ENCODE data around the gene GDPGP1. TPM values are rescaled to one million over a fixed set of nuclear protein-coding genes. Genes with fewer than 3 reads are reported as not detected.
"Not testable (repeated sequence)": the region's sequence is repeated elsewhere in the genome, so short reads cannot be mapped to it uniquely, and the experiment has no call there.

GDPGP1 gene
- total RNA-seq, 2 experiments from 2014 or later, result 7.5 to 8.3 TPM

DNA sequence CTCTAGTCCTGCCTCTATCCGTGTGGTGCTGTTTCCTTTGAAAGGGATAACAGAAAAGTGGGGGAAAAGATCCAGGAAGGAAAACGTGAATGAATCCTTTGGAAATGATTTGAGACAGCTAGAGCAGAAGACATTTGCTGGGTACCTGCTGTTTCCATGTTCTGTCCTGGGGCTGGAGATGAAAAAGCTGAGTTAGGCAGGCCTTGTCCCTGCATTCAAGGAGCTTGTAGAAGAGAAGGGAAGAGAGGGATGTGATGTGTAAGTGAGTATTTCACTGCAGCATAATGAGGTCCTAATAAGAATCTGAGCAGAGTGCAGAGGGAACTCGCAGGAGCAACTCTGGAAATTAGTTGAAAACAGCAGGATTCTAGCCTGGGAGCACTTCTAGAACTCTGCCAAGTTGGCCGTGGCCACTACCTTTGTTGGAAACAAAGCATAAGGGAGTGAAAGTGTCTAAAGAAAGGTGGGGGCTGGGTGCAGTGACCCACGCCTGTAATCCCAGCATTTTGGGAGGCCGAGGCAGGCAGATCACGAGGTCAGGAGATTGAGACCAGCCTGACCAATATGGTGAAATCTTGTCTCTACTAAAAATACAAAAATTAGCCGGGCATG lies 46.6 kb upstream of the GDPGP1 start:
- POLR2A ChIA-PET, result interaction anchor here (1.1 to 1.4 kb wide), 2 partner anchors 9 to 13 kb away, joined by 4 to 5 read pairs; partner anchors contain the start of gene SEMA4B
- H3K27ac Mint-ChIP-seq, result no peak overlapping the region
- H3K36me3 Mint-ChIP-seq (ENCODE audit: low read depth), result no peaks in the 10 kb centered on the region
- Histone ChIP-seq H3K36me3 (ENCODE audit: insufficient read depth, low read length) (no peaks in the 10 kb centered on the region), H3K4me3 (ENCODE audit: low read length) (no peak overlapping the region), H3K27ac (ENCODE audit: low read depth in 1 of 2, low read length in 2 of 2) (no peak overlapping the region), H3K9me3 (ENCODE audit: control insufficient read depth in 1 of 2, insufficient read depth in 1 of 2, low read length in 2 of 2) (no peaks in the 10 kb centered on the region), H3K27me3 (ENCODE audit: control insufficient read depth in 1 of 2, insufficient read depth in 2 of 2, low read length in 2 of 2) (no peaks in the 10 kb centered on the region), H3K4me1 (ENCODE audit: insufficient read depth, low read length) (peaks cover 34% of the 10 kb centered on the region)
- H3K9me3 Mint-ChIP-seq, result no peaks in the 10 kb centered on the region
- no peak overlapping the region for H3K4me3 Mint-ChIP-seq
- peaks cover 25% of the 10 kb centered on the region for H3K4me1 Mint-ChIP-seq (ENCODE audit: low read depth)
- no peak for DNase-seq
- TF ChIP-seq, protein P1, sequence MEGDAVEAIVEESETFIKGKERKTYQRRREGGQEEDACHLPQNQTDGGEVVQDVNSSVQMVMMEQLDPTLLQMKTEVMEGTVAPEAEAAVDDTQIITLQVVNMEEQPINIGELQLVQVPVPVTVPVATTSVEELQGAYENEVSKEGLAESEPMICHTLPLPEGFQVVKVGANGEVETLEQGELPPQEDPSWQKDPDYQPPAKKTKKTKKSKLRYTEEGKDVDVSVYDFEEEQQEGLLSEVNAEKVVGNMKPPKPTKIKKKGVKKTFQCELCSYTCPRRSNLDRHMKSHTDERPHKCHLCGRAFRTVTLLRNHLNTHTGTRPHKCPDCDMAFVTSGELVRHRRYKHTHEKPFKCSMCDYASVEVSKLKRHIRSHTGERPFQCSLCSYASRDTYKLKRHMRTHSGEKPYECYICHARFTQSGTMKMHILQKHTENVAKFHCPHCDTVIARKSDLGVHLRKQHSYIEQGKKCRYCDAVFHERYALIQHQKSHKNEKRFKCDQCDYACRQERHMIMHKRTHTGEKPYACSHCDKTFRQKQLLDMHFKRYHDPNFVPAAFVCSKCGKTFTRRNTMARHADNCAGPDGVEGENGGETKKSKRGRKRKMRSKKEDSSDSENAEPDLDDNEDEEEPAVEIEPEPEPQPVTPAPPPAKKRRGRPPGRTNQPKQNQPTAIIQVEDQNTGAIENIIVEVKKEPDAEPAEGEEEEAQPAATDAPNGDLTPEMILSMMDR (IDR thresholded peaks at IDR 0.05), result no peak
- no peaks in the 10 kb centered on the region for H3K27me3 Mint-ChIP-seq
- intact Hi-C loops (cut with DNase I, micrococcal nuclease), result no loop called here
- CTCF ChIA-PET, result interaction anchor here (0.5 to 0.6 kb wide), 2 partner anchors 157 to 316 kb away, joined by 3 read pairs; no protein-coding TSS in a partner anchor
- no peak for ATAC-seq (ENCODE audit: poor library complexity)

DNA sequence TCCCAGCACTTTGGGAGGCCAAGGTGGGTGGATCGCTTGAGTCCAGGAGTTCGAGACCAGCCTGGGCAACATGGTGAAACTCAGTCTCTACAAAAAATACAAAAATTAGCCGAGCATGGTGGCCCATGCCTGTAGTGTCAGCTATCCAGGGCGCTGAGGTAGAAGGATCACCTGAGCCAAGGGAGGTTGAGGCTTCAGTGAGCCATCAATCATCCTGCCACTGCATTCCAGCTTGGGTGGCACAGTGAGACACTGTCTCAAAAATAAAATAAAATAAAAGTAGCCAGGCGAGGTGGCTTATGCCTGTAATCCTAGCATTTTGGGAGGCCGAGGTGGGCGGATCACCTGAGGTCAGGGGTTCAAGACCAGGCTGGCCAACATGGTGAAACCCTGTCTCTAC lies 45.9 kb upstream of the GDPGP1 start:
- H3K4me1 Mint-ChIP-seq (ENCODE audit: low read depth), result peaks cover 32% of the 10 kb centered on the region
- POLR2A ChIA-PET, result not testable (repeated sequence)

GRCh38 chr15:90188914-90189748 lies 44.9 kb upstream of the GDPGP1 start:
- intact Hi-C loops (cut with DNase I, micrococcal nuclease), result no loop called here
- Histone ChIP-seq H3K27me3 (ENCODE audit: control insufficient read depth in 1 of 2, insufficient read depth in 2 of 2, low read length in 2 of 2) (no peaks in the 10 kb centered on the region), H3K27ac (ENCODE audit: low read depth in 1 of 2, low read length in 2 of 2) (no peak overlapping the region), H3K4me3 (ENCODE audit: low read length) (no peak overlapping the region), H3K36me3 (ENCODE audit: insufficient read depth, low read length) (no peaks in the 10 kb centered on the region), H3K9me3 (ENCODE audit: control insufficient read depth in 1 of 2, insufficient read depth in 1 of 2, low read length in 2 of 2) (no peaks in the 10 kb centered on the region), H3K4me1 (ENCODE audit: insufficient read depth, low read length) (peaks cover 41% of the 10 kb centered on the region)
- ChIA-PET POLR2A (no interaction called here), CTCF (no interaction called here)
- H3K4me1 Mint-ChIP-seq (ENCODE audit: low read depth), result peaks cover 34% of the 10 kb centered on the region
- H3K27ac Mint-ChIP-seq, result no peak overlapping the region
- TF ChIP-seq, protein P1 (IDR thresholded peaks at IDR 0.05), result no peak
- H3K4me3 Mint-ChIP-seq, result no peak overlapping the region
- ATAC-seq (ENCODE audit: poor library complexity) (no peak), DNase-seq (peak in 2 of 14 experiments; percentile 29 to 32)
- no peaks in the 10 kb centered on the region for H3K27me3 Mint-ChIP-seq
- no peaks in the 10 kb centered on the region for H3K36me3 Mint-ChIP-seq (ENCODE audit: low read depth)
- H3K9me3 Mint-ChIP-seq, result no peaks in the 10 kb centered on the region

More for the DNA sequence above, 45.9 kb upstream of the GDPGP1 start:
- H3K4me3 ChIP-seq (ENCODE audit: low read length); H3K4me3 Mint-ChIP-seq; CTCF ChIA-PET; H3K27me3 ChIP-seq (ENCODE audit: control insufficient read depth in 1 of 2, insufficient read depth in 2 of 2, low read length in 2 of 2); H3K9me3 ChIP-seq (ENCODE audit: control insufficient read depth in 1 of 2, insufficient read depth in 1 of 2, low read length in 2 of 2); ATAC-seq (ENCODE audit: poor library complexity); H3K36me3 ChIP-seq (ENCODE audit: insufficient read depth, low read length); H3K9me3 Mint-ChIP-seq; H3K36me3 Mint-ChIP-seq (ENCODE audit: low read depth); H3K27ac Mint-ChIP-seq; H3K27ac ChIP-seq (ENCODE audit: low read depth in 1 of 2, low read length in 2 of 2); H3K27me3 Mint-ChIP-seq; DNase-seq; intact Hi-C loops (cut with DNase I, micrococcal nuclease): not testable (repeated sequence)
- peaks cover 41% of the 10 kb centered on the region for H3K4me1 ChIP-seq (ENCODE audit: insufficient read depth, low read length)
